Measurements from ENCODE around the gene CRTAP.

GRCh38 chr3:33076952-33077351 is 36.9 kb upstream of the CRTAP start:
- TF ChIP-seq, protein P1, sequence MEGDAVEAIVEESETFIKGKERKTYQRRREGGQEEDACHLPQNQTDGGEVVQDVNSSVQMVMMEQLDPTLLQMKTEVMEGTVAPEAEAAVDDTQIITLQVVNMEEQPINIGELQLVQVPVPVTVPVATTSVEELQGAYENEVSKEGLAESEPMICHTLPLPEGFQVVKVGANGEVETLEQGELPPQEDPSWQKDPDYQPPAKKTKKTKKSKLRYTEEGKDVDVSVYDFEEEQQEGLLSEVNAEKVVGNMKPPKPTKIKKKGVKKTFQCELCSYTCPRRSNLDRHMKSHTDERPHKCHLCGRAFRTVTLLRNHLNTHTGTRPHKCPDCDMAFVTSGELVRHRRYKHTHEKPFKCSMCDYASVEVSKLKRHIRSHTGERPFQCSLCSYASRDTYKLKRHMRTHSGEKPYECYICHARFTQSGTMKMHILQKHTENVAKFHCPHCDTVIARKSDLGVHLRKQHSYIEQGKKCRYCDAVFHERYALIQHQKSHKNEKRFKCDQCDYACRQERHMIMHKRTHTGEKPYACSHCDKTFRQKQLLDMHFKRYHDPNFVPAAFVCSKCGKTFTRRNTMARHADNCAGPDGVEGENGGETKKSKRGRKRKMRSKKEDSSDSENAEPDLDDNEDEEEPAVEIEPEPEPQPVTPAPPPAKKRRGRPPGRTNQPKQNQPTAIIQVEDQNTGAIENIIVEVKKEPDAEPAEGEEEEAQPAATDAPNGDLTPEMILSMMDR (IDR thresholded peaks at IDR 0.05), result no peak
- TF ChIP-seq POLR2A (IDR thresholded peaks at IDR 0.05) (no peak), EP300 (IDR thresholded peaks at IDR 0.05) (no peak), POLR2AphosphoS5 (IDR thresholded peaks at IDR 0.05) (no peak)

Measured in sigmoid colon (tissue), 4 donors.